A673 (cell line): ENCODE data around the gene C1orf174. TPM values are rescaled to one million over a fixed set of nuclear protein-coding genes. Genes with fewer than 3 reads are reported as not detected.

Experiments used
- BruUV-seq: library from RNA; stranded (reverse); fragments of 400-500 nt; replicated peaks from 2 replicates; lab custom pipeline; 2021; lab: Mats Ljungman, UMichigan
- CTCF ChIA-PET: fragments of 300-600 bp; sonication (Branson Sonifier 250); formaldehyde crosslinking; loops from one replicate; lab custom pipeline; 2022; ENCODE audit warnings: antibody characterized with exemption; lab: Charles Lee
- POLR2A ChIA-PET: fragments of 300-600 bp; sonication (Branson Sonifier 250); formaldehyde crosslinking; loops from one replicate; lab custom pipeline; 2022; ENCODE audit warnings: antibody characterized with exemption; ENCODE audit not compliant: low non-redundant PET; lab: Charles Lee
- DNase-seq: peaks from one replicate; pipeline ENCODE4 v3.0.0-alpha.2; 2015; ENCODE audit warnings: low spot score
- H3K27ac ChIP-seq: fragments of 200-600 bp; sonication (generic); 2 replicates; pipeline ENCODE4 v1.5.1; 2016; ENCODE audit warnings: mixed run types, low read depth, mild to moderate bottlenecking, mixed read lengths, antibody characterized with exemption, low read length; ENCODE audit not compliant: poor library complexity, severe bottlenecking
- H3K27me3 ChIP-seq: fragments of 200-600 bp; sonication (generic); replicated peaks from 2 replicates; pipeline ENCODE4 v1.6.1; 2017; ENCODE audit warnings: mixed run types, low read depth, mild to moderate bottlenecking, mixed read lengths, antibody characterized with exemption, low read length; ENCODE audit not compliant: insufficient read depth, poor library complexity
- H3K36me3 ChIP-seq: fragments of 200-600 bp; sonication (generic); 2 replicates; pipeline ENCODE4 v1.6.1; 2016; ENCODE audit warnings: mixed run types, mild to moderate bottlenecking, mixed read lengths, antibody characterized with exemption, low read length; ENCODE audit not compliant: insufficient read depth, poor library complexity, severe bottlenecking
- H3K4me1 ChIP-seq: fragments of 200-600 bp; sonication (generic); 2 replicates; pipeline ENCODE4 v1.6.1; 2017; ENCODE audit warnings: mixed run types, mild to moderate bottlenecking, mixed read lengths, antibody characterized with exemption, low read length; ENCODE audit not compliant: insufficient read depth, poor library complexity, severe bottlenecking
- H3K4me3 ChIP-seq: fragments of 200-600 bp; sonication (generic); 2 replicates; pipeline ENCODE4 v1.5.1; 2016; ENCODE audit warnings: low read depth, mixed run types, mild to moderate bottlenecking, mixed read lengths, low read length; ENCODE audit not compliant: poor library complexity, severe bottlenecking
- H3K9me3 ChIP-seq: fragments of 200-600 bp; sonication (generic); 2 replicates; pipeline ENCODE4 v1.6.1; 2016; ENCODE audit warnings: mixed run types, low read depth, mild to moderate bottlenecking, mixed read lengths, antibody characterized with exemption, low read length; ENCODE audit not compliant: poor library complexity, severe bottlenecking
- CTCF ChIP-seq: fragments of 300-800, 200-600 bp; sonication (generic); conservative IDR thresholded peaks from 2 replicates; pipeline ENCODE4 v1.5.1; 2017; ENCODE audit warnings: low read depth, mild to moderate bottlenecking, antibody characterized with exemption, low read length, moderate library complexity, mixed read lengths
- EZH2 ChIP-seq: fragments of 200-600 bp; sonication (generic); IDR thresholded peaks from 2 replicates; pipeline ENCODE4 v1.6.1; 2017; ENCODE audit warnings: borderline replicate concordance, low read depth, mild to moderate bottlenecking, mixed read lengths, antibody characterized with exemption, low read length; ENCODE audit not compliant: poor library complexity, severe bottlenecking
- intact Hi-C: fragments of 100-400 bp; cut with micrococcal nuclease; formaldehyde crosslinking; loops from one replicate; pipeline ENCODE4 v1.10.0; 2022; ENCODE audit not compliant: unreplicated experiment
- total RNA-seq: library from RNA; stranded (reverse); gene quantifications from 2 replicates; pipeline ENCODE4 v1.2.3, GENCODE V29; 2021

The C1orf174 gene
- total RNA-seq, 1 experiment from 2014 or later: 36.2 TPM

GRCh38 chr1:3856923-3857790 is 42.9 kb downstream of the C1orf174 start, which contains the start of the genes CEP104 and DFFB:
CEP104 (minus strand) TSS chr1:3857211; CDS start chr1:3852407, 4,804 bp downstream.
DFFB (plus strand) TSS chr1:3857476; CDS start chr1:3857604, 128 bp downstream.
- Histone ChIP-seq H3K27ac (peak within 1 kb of the TSS; percentile 73), H3K4me3 (peak within 1 kb of the TSS; percentile 54), H3K27me3 (no peaks in the 10 kb centered on the region), H3K36me3 (no peaks in the 10 kb centered on the region), H3K9me3 (no peaks in the 10 kb centered on the region), H3K4me1 (peaks cover 5% of the 10 kb centered on the region)
- CTCF ChIA-PET: no interaction called here
- intact Hi-C loops: no loop called here
- BruUV-seq: no TSS peak
- DNase-seq: peak; percentile 88
- TF ChIP-seq EZH2: no peak
- POLR2A ChIA-PET: no interaction called here

- H3K4me3 ChIP-seq: no peak overlapping the region
- H3K9me3 ChIP-seq: no peaks in the 10 kb centered on the region
- intact Hi-C loops: no loop called here
- no peak for TF ChIP-seq EZH2
- no peak for TF ChIP-seq CTCF
- CTCF ChIA-PET: no interaction called here
- no TSS peak for BruUV-seq
- no peaks in the 10 kb centered on the region for H3K27me3 ChIP-seq
- H3K36me3 ChIP-seq: peaks cover 7% of the 10 kb centered on the region
- DNase-seq: no peak
- POLR2A ChIA-PET: no interaction called here
- peaks cover 2% of the 10 kb centered on the region for H3K4me1 ChIP-seq
- H3K27ac ChIP-seq: no peak overlapping the region
Observed at GRCh38 chr1:3852711-3853485, 47.2 kb downstream of the C1orf174 start.

GRCh38 chr1:3852091-3852490 is 48.0 kb downstream of the C1orf174 start:
- no peaks in the 10 kb centered on the region for H3K4me1 ChIP-seq
- intact Hi-C loops: no loop called here
- no peaks in the 10 kb centered on the region for H3K27me3 ChIP-seq
- H3K27ac ChIP-seq: no peak overlapping the region
- H3K9me3 ChIP-seq: no peaks in the 10 kb centered on the region
- no peak for DNase-seq
- no TSS peak for BruUV-seq
- CTCF ChIA-PET: no interaction called here
- H3K36me3 ChIP-seq: peaks cover 7% of the 10 kb centered on the region
- H3K4me3 ChIP-seq: no peak overlapping the region
- TF ChIP-seq CTCF (no peak), EZH2 (no peak)
- POLR2A ChIA-PET: no interaction called here
